ENCODE data around the gene ZNF148.

- no peak for TF ChIP-seq CTCF (IDR thresholded peaks at IDR 0.05; ENCODE audit: insufficient read depth, low read length)
- TF ChIP-seq POLR2AphosphoS5 (IDR thresholded peaks at IDR 0.05; ENCODE audit: low read depth) = no peak
- no peak for TF ChIP-seq SPI1 (IDR thresholded peaks at IDR 0.05; ENCODE audit: borderline replicate concordance, low read depth)
- no peak for TF ChIP-seq REST (IDR thresholded peaks at IDR 0.05; ENCODE audit: insufficient replicate concordance, low read depth)
- TF ChIP-seq GABPA (IDR thresholded peaks at IDR 0.05; ENCODE audit: low read depth) = no peak
Measured at GRCh38 chr3:125418306-125418705, 43.2 kb upstream of the ZNF148 start.
